HL-60 (cell line): Measurements from ENCODE around the gene CLCNKA.
"Not testable (repeated sequence)": the region's sequence is repeated elsewhere in the genome, so short reads cannot be mapped to it uniquely, and the experiment has no call there.

ENCODE experiments used
- DNase-seq, 2 experiments: peaks; one replicate each; pipeline ENCODE4 v3.0.0-alpha.2; 2010 to 2020; ENCODE audit warnings: low read depth in 1 of 2, low spot score in 1 of 2
- H3K27ac ChIP-seq: fragments of 250-450 bp; sonication (Bioruptor Pico); replicated peaks from 2 replicates; pipeline ENCODE4 v1.5.1; 2020; ENCODE audit warnings: mild to moderate bottlenecking, moderate library complexity
- H3K27me3 ChIP-seq: fragments of 250-450 bp; sonication (Bioruptor Pico); 2 replicates; pipeline ENCODE4 v1.5.1; 2021; ENCODE audit warnings: mild to moderate bottlenecking, moderate library complexity; ENCODE audit not compliant: insufficient read depth, poor library complexity, severe bottlenecking
- H3K4me3 ChIP-seq: replicated peaks from 2 replicates; pipeline ENCODE4 v1.5.1; 2011; ENCODE audit warnings: mild to moderate bottlenecking, control low read depth, low read length; ENCODE audit not compliant: insufficient read depth
- GABPA ChIP-seq: IDR thresholded peaks from 2 replicates; pipeline ENCODE4 v1.6.1; 2012; ENCODE audit warnings: low read depth
- POLR2AphosphoS5 ChIP-seq: IDR thresholded peaks from 2 replicates; pipeline ENCODE4 v1.6.1; 2012; ENCODE audit warnings: low read depth
- SPI1 ChIP-seq: IDR thresholded peaks from 2 replicates; pipeline ENCODE4 v1.6.1; 2012; ENCODE audit warnings: low read depth, mild to moderate bottlenecking, borderline replicate concordance
- TF ChIP-seq, protein P1 (sequence below): IDR thresholded peaks from 2 replicates; pipeline ENCODE4 v1.6.1; 2012; ENCODE audit warnings: low read depth; ENCODE audit not compliant: insufficient replicate concordance
- TF ChIP-seq, protein P2 (sequence below): IDR thresholded peaks from one replicate; pipeline ENCODE4 v1.5.1; 2011; ENCODE audit warnings: low read length, control low read depth, inconsistent platforms; ENCODE audit not compliant: insufficient read depth

The CLCNKA gene

DNA sequence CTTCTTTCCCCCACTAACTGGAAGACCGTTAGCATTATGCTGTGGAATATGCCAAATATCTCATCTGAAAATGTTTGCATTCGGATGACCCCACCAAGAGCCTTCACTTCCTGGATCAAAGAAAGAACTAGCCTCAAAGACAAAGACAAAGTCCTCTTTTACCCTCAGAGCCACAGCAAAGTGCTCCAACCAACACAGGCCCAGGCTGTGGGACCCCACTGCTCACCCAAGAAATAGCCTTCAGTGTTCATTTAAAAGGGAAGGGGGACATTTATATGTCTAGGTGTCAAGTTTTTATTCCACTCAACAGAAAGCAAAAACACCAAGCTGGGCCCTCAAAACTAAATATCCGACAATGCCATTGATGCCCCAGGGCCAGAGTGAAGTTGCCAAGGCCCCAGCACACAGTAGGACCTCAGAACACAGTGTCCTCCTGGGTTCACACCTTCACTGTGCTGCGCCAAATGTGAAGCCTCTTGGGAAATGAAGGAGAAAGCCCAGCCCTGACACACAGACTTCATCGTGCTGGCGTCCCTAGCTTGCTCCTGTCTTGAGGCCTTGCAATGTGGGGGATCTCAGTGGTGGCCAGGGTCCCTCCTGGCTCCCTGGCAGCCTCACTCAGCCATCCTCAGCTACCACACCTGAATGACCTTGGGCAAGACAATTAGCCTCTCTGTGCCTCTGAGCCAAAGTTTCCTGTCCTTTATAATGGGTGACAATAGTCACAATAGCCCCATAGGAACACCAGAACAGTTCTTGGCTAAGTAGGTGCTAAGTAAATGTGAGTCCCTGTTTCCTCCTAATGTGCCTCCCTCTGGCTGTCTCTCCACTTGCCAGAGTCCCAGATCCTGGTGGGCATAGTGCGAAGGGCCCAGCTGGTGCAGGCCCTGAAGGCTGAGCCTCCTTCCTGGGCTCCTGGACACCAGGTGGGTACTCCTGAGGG, 33.0 kb downstream of the CLCNKA start:
- H3K4me3 ChIP-seq = no peak overlapping the region
- H3K27me3 ChIP-seq = no peaks in the 10 kb centered on the region
- TF ChIP-seq POLR2AphosphoS5 = no peak
- TF ChIP-seq, protein P1, sequence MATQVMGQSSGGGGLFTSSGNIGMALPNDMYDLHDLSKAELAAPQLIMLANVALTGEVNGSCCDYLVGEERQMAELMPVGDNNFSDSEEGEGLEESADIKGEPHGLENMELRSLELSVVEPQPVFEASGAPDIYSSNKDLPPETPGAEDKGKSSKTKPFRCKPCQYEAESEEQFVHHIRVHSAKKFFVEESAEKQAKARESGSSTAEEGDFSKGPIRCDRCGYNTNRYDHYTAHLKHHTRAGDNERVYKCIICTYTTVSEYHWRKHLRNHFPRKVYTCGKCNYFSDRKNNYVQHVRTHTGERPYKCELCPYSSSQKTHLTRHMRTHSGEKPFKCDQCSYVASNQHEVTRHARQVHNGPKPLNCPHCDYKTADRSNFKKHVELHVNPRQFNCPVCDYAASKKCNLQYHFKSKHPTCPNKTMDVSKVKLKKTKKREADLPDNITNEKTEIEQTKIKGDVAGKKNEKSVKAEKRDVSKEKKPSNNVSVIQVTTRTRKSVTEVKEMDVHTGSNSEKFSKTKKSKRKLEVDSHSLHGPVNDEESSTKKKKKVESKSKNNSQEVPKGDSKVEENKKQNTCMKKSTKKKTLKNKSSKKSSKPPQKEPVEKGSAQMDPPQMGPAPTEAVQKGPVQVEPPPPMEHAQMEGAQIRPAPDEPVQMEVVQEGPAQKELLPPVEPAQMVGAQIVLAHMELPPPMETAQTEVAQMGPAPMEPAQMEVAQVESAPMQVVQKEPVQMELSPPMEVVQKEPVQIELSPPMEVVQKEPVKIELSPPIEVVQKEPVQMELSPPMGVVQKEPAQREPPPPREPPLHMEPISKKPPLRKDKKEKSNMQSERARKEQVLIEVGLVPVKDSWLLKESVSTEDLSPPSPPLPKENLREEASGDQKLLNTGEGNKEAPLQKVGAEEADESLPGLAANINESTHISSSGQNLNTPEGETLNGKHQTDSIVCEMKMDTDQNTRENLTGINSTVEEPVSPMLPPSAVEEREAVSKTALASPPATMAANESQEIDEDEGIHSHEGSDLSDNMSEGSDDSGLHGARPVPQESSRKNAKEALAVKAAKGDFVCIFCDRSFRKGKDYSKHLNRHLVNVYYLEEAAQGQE = no peak
- TF ChIP-seq, protein P2, sequence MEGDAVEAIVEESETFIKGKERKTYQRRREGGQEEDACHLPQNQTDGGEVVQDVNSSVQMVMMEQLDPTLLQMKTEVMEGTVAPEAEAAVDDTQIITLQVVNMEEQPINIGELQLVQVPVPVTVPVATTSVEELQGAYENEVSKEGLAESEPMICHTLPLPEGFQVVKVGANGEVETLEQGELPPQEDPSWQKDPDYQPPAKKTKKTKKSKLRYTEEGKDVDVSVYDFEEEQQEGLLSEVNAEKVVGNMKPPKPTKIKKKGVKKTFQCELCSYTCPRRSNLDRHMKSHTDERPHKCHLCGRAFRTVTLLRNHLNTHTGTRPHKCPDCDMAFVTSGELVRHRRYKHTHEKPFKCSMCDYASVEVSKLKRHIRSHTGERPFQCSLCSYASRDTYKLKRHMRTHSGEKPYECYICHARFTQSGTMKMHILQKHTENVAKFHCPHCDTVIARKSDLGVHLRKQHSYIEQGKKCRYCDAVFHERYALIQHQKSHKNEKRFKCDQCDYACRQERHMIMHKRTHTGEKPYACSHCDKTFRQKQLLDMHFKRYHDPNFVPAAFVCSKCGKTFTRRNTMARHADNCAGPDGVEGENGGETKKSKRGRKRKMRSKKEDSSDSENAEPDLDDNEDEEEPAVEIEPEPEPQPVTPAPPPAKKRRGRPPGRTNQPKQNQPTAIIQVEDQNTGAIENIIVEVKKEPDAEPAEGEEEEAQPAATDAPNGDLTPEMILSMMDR = no peak
- no peak for TF ChIP-seq SPI1
- no peak for TF ChIP-seq GABPA
- no peak for DNase-seq
- H3K27ac ChIP-seq = no peak overlapping the region

DNA sequence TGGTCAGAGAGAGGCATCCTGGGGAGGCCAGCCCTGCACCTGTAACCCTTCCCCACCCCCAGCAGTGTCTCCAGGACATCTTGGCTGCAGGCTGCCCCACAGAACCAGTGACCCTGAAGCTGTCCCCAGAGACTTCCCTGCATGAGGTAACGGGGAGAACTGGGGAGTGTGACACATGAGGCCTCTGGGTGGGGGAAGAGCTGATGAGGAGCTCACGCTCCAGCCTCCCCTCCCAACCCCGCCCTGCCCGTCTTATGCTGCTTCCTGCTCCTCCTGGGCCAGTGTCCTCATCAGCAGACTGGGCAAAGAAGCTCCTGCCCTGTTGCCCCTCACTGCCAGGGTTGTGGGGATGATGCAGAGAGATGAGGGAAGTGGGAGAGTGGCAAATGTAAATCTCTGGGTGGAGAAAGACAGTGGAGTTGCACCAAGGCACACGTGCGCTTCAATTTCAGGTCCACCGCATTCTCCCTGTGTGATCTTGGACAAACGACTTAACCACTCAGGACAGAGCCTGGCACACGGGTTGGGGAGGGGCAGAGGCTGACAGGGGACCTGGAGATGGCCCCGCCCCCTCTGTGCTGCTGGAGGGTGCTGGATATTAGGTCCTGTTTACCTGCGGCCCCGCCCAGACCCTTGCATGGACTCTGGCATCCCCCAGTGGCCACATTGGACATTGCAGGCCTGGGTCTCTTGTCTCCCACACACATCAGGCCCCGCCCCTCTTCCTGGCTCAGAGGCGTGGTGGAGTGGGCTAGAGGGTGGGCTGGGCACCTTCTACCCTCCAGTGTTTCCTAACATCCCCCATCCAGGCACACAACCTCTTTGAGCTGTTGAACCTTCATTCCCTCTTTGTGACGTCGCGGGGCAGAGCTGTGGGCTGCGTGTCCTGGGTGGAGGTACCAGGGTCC, 34.0 kb downstream of the CLCNKA start:
- Histone ChIP-seq H3K27me3 (no peaks in the 10 kb centered on the region), H3K27ac (no peak overlapping the region), H3K4me3 (no peak overlapping the region)
- DNase-seq = peak; percentile 77 to 78
- no peak for TF ChIP-seq SPI1
- TF ChIP-seq POLR2AphosphoS5 = no peak
- TF ChIP-seq GABPA = no peak
- TF ChIP-seq, protein P1 = no peak
- TF ChIP-seq, protein P2 = peak; percentile 92

DNA sequence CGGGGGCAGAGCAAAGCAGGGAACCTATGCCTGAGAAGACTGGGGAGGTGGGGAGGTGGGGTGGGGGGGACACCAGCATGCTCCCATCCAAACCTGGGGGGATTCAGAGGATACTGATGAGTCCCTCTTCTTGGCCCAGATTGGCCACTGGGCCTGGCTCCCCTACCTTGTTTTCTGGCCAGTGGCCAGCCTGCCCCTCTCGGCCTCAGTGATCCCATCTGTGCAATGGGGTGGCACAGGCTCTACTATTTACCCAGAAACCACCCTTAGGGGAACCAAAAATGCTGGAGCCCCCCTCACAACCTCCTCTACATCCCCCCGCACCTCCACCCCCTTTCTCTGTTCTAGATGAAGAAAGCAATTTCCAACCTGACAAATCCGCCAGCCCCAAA, 34.7 kb downstream of the CLCNKA start:
- DNase-seq, H3K27ac ChIP-seq, H3K27me3 ChIP-seq, H3K4me3 ChIP-seq: not testable (repeated sequence)

DNA sequence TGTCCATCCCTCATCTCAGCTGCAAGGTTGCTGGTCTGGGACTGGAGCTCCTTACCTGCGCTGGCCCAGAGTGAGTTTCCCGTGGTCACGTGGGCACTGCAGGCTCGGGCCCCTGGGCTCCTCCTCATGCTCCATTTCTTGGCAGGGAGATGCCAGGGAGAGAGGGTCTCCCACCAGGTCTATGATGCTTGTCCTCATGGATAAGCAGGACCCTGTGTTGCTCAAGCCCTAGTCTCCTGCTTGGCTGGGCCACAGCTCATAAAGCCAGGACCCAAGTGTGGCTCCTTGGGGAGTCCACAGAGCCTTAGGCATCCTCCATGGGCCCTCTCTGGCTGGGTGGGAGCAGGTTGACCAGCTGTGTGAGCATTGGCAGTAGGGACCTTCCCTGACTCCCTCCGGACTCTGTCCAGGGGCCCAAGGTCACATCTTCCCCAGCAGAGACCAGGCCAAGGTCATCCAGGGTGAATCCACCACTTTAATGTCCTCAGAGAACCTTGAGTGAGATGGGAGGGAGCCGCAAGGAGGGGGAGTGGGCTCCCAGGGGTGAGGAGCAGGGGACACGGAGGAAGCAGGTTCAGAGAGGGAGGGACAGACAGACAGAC, 35.6 kb downstream of the CLCNKA start:
- not testable (repeated sequence) for DNase-seq, H3K4me3 ChIP-seq, H3K27me3 ChIP-seq, H3K27ac ChIP-seq

DNA sequence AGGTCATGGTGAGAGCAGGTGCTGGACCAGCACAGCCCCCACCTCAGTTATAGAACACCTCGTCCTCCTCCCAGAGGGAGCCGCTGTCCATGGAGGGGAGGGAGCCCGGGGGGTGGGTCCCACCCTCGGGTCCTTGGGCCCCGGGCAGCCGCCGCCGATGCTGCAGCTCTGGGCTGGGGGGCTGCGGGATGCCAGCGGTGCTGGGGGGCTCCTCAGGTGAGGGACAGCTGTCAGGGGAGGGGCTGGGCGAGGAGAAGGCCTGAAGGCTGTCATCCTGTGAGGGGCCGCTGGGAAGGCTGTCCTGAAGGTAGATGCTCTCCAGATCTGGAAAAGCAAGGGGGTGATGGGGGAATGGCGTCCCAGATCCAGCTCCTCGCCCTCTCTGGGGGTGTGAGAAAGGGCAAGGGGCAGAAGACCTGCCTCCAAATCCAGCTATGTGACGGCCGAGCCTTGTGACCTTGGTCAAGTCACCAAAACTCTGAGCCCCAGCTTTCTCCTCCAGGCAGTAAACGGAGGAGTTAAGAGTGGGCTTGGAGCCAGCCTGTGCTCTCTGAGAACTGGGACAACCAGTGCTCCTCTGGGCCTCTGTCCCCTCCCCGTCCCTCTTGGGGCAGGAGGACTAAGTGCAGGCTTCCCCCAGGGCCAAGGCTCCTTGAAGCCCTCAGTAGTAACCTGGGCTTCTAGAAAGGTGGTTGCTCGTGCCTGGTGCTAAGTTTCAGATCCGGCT, 36.7 kb downstream of the CLCNKA start:
- not testable (repeated sequence) for H3K27me3 ChIP-seq, DNase-seq, H3K4me3 ChIP-seq, H3K27ac ChIP-seq
